Measurements from ENCODE around the gene APP. TPM values are rescaled to one million over a fixed set of nuclear protein-coding genes. Genes with fewer than 3 reads are reported as not detected.

The APP gene
- total RNA-seq, 2 donors from 2014 or later = 256 to 423 TPM

GRCh38 chr21:25909341-25909740, 261.2 kb downstream of the APP start:
- Histone ChIP-seq H3K4me3 (no peak overlapping the region), H3K4me1 (peaks cover 16% of the 10 kb centered on the region), H3K36me3 (replicated peaks in 1 of 2; ENCODE audit: insufficient read depth in 1 of 2, low read depth in 2 of 2) (no peaks in the 10 kb centered on the region), H3K27ac (no peak overlapping the region), H3K27me3 (no peaks in the 10 kb centered on the region), H3K9me3 (no peaks in the 10 kb centered on the region)
- intact Hi-C loops (cut with DNase I) = no loop called here
- TF ChIP-seq, protein P1, sequence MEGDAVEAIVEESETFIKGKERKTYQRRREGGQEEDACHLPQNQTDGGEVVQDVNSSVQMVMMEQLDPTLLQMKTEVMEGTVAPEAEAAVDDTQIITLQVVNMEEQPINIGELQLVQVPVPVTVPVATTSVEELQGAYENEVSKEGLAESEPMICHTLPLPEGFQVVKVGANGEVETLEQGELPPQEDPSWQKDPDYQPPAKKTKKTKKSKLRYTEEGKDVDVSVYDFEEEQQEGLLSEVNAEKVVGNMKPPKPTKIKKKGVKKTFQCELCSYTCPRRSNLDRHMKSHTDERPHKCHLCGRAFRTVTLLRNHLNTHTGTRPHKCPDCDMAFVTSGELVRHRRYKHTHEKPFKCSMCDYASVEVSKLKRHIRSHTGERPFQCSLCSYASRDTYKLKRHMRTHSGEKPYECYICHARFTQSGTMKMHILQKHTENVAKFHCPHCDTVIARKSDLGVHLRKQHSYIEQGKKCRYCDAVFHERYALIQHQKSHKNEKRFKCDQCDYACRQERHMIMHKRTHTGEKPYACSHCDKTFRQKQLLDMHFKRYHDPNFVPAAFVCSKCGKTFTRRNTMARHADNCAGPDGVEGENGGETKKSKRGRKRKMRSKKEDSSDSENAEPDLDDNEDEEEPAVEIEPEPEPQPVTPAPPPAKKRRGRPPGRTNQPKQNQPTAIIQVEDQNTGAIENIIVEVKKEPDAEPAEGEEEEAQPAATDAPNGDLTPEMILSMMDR (IDR thresholded peaks at IDR 0.05) = no peak
- TF ChIP-seq POLR2A (IDR thresholded peaks at IDR 0.05) = no peak
- DNase-seq = no peak
- WGBS, 2 donors = 36 to 44% methylated on average over 5 of the region's 5 CpGs
- ATAC-seq = peak; percentile 40

- DNase-seq (no peak), ATAC-seq (no peak)
- TF ChIP-seq POLR2A (IDR thresholded peaks at IDR 0.05) = no peak
- TF ChIP-seq, protein P1 (IDR thresholded peaks at IDR 0.05) = no peak
- 76 to 80% methylated on average over 5 of the region's 5 CpGs for WGBS, 2 donors
- H3K9me3 ChIP-seq = no peaks in the 10 kb centered on the region
- intact Hi-C loops (cut with DNase I) = no loop called here
- no peaks in the 10 kb centered on the region for H3K36me3 ChIP-seq (replicated peaks in 1 of 2; ENCODE audit: insufficient read depth in 1 of 2, low read depth in 2 of 2)
- no peak overlapping the region for H3K4me3 ChIP-seq
- peaks cover 16% of the 10 kb centered on the region for H3K4me1 ChIP-seq
- no peaks in the 10 kb centered on the region for H3K27me3 ChIP-seq
- no peak overlapping the region for H3K27ac ChIP-seq
These were observed 262.1 kb downstream of the APP start for GRCh38 chr21:25908495-25908894.

DNA sequence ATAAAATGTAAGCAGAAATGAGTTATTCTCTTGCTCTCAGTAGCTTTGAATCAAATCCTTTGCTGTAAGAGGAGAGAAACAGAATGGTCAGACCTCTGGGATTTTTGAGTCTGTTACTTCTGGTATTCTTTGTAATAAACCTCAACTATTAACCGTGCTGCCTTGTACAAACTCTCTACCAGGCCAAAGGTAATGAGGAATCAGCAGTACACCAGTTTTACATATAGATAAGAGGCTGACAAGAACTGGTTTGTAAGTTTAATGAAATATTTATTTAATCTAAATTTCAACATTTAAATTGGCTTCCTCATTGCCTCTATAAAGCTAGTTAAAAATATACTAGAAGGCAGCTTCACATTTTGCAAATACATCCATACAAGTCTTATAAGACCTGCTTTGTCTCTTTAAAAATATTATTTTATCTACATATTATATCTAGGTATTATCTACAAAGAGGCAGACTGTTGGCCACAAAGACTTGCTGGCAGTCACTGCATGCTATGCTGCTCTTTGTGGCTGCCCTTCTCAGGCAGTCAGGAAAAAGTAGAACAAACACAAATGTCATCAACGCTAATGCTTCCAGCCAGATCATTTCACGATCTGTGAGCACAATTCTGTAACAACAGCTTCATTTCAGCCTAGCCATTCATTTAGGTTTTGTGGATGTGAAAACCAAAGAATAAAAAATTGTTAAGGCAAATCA, 262.8 kb downstream of the APP start:
- no peaks in the 10 kb centered on the region for H3K36me3 ChIP-seq (replicated peaks in 1 of 2; ENCODE audit: insufficient read depth in 1 of 2, low read depth in 2 of 2)
- H3K9me3 ChIP-seq = no peaks in the 10 kb centered on the region
- H3K4me1 ChIP-seq = peaks cover 16% of the 10 kb centered on the region
- peak in 2 of 4 donors; percentile 18 to 37 for DNase-seq
- no peak for TF ChIP-seq POLR2A (IDR thresholded peaks at IDR 0.05)
- TF ChIP-seq, protein P1 (IDR thresholded peaks at IDR 0.05) = no peak
- H3K27me3 ChIP-seq = no peaks in the 10 kb centered on the region
- H3K27ac ChIP-seq = peak overlapping the region in 1 of 4 donors; percentile 32
- no peak overlapping the region for H3K4me3 ChIP-seq
- intact Hi-C loops (cut with DNase I) = no loop called here
- no peak for ATAC-seq
- WGBS, 2 donors = 10 to 12% methylated on average over 3 of the region's 3 CpGs

DNA sequence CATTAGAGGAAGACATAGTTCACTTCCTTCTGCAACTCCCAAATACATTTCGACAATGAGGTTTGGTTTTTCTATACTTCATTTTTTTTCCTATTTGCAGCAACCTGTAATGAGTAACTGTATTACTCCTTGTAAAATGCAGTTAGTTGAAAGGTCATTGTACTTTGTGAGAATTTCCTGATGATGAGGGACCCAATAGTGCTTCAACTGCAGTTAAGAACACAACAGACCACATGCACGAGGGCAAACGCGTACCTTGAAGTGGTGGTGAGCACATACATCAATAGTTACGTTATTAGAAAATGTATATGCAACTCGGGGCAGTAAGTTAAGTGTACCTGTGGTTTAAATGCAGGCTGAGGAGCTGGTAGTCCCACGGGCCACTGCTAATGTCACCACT, 264.0 kb downstream of the APP start:
- 85 to 96% methylated on average over 7 of the region's 7 CpGs for WGBS, 2 donors
- ATAC-seq (no peak), DNase-seq (no peak)
- Histone ChIP-seq H3K4me3 (no peak overlapping the region), H3K4me1 (peaks cover 8% of the 10 kb centered on the region), H3K9me3 (no peaks in the 10 kb centered on the region), H3K27me3 (no peaks in the 10 kb centered on the region), H3K36me3 (replicated peaks in 1 of 2; ENCODE audit: insufficient read depth in 1 of 2, low read depth in 2 of 2) (no peaks in the 10 kb centered on the region), H3K27ac (no peak overlapping the region)
- TF ChIP-seq, protein P1 (IDR thresholded peaks at IDR 0.05) = no peak
- no peak for TF ChIP-seq POLR2A (IDR thresholded peaks at IDR 0.05)
- intact Hi-C loops (cut with DNase I) = no loop called here

- DNase-seq (no peak), ATAC-seq (no peak)
- TF ChIP-seq, protein P1 (IDR thresholded peaks at IDR 0.05) = no peak
- TF ChIP-seq POLR2A (IDR thresholded peaks at IDR 0.05) = no peak
- Histone ChIP-seq H3K27ac (no peak overlapping the region), H3K9me3 (no peaks in the 10 kb centered on the region), H3K4me1 (peaks cover 8% of the 10 kb centered on the region), H3K27me3 (no peaks in the 10 kb centered on the region), H3K4me3 (no peak overlapping the region), H3K36me3 (replicated peaks in 1 of 2; ENCODE audit: insufficient read depth in 1 of 2, low read depth in 2 of 2) (no peaks in the 10 kb centered on the region)
- intact Hi-C loops (cut with DNase I) = no loop called here
- 75 to 89% methylated on average over 6 of the region's 6 CpGs for WGBS, 2 donors
These were observed 265.4 kb downstream of the APP start for GRCh38 chr21:25905126-25905525.
